GM23248 (cell line): ENCODE data around the gene HSPA12A. TPM values are rescaled to one million over a fixed set of nuclear protein-coding genes. Genes with fewer than 3 reads are reported as not detected.

Experiments used
- DNase-seq: peaks from one replicate; pipeline ENCODE4 v3.0.0-alpha.2; 2015
- H2AFZ ChIP-seq: fragments of 200-600 bp; sonication (generic); 2 replicates; pipeline ENCODE4 v1.6.1; 2016; ENCODE audit warnings: antibody characterized with exemption
- H3F3A ChIP-seq: fragments of 200-600 bp; sonication (generic); 2 replicates; pipeline ENCODE4 v1.6.1; 2016; ENCODE audit warnings: mild to moderate bottlenecking, antibody characterized with exemption, mixed run types; ENCODE audit not compliant: insufficient read depth
- H3K27ac ChIP-seq: fragments of 200-600 bp; sonication (generic); 2 replicates; pipeline ENCODE4 v1.5.1; 2016; ENCODE audit warnings: mild to moderate bottlenecking
- H3K27me3 ChIP-seq: fragments of 200-600 bp; sonication (generic); replicated peaks from 2 replicates; pipeline ENCODE4 v1.6.1; 2016; ENCODE audit warnings: mild to moderate bottlenecking; ENCODE audit not compliant: insufficient read depth
- H3K36me3 ChIP-seq: fragments of 200-600 bp; sonication (generic); 2 replicates; pipeline ENCODE4 v1.6.1; 2016; ENCODE audit warnings: low read depth, mild to moderate bottlenecking
- H3K4me1 ChIP-seq: fragments of 200-600 bp; sonication (generic); 2 replicates; pipeline ENCODE4 v1.6.1; 2016; ENCODE audit warnings: mild to moderate bottlenecking; ENCODE audit not compliant: insufficient read depth
- H3K4me2 ChIP-seq: fragments of 200-600 bp; sonication (generic); one replicate; pipeline ENCODE4 v1.6.1; 2016; ENCODE audit warnings: mild to moderate bottlenecking; ENCODE audit not compliant: unreplicated experiment
- H3K4me3 ChIP-seq: fragments of 200-600 bp; sonication (generic); 2 replicates; pipeline ENCODE4 v1.5.1; 2016; ENCODE audit warnings: mild to moderate bottlenecking
- H3K79me2 ChIP-seq: fragments of 200-600 bp; sonication (generic); 2 replicates; pipeline ENCODE4 v1.6.1; 2016; ENCODE audit warnings: mild to moderate bottlenecking; ENCODE audit not compliant: insufficient read depth
- H3K9ac ChIP-seq: fragments of 200-600 bp; sonication (generic); 2 replicates; pipeline ENCODE4 v1.6.1; 2016; ENCODE audit warnings: mild to moderate bottlenecking
- H3K9me2 ChIP-seq: fragments of 200-600 bp; sonication (generic); 2 replicates; pipeline ENCODE4 v1.6.1; 2016; ENCODE audit warnings: mixed run types, mild to moderate bottlenecking, moderate library complexity; ENCODE audit not compliant: insufficient read depth
- H3K9me3 ChIP-seq: fragments of 200-600 bp; sonication (generic); one replicate; pipeline ENCODE4 v1.6.1; 2017; ENCODE audit warnings: low read depth
- H4K20me1 ChIP-seq: fragments of 200-600 bp; sonication (generic); 2 replicates; pipeline ENCODE4 v1.6.0; 2016; ENCODE audit not compliant: insufficient read depth
- EZH2 ChIP-seq: fragments of 200-600 bp; sonication (generic); IDR thresholded peaks from 2 replicates; pipeline ENCODE4 v1.6.1; 2018; ENCODE audit warnings: antibody characterized with exemption, mild to moderate bottlenecking; ENCODE audit not compliant: insufficient read depth, poor library complexity, severe bottlenecking
- EZH2phosphoT487 ChIP-seq: fragments of 200-600 bp; sonication (generic); IDR thresholded peaks from 2 replicates; pipeline ENCODE4 v1.6.1; 2018; ENCODE audit warnings: antibody characterized with exemption, moderate library complexity, mild to moderate bottlenecking, low read depth; ENCODE audit not compliant: insufficient read depth
- WGBS, 2 experiments: methylation state at CpG; one replicate each; pipeline ENCODE4 v1.1.6; 2015 to 2017; ENCODE audit warnings: low lambda C conversion rate in 2 of 2, low coverage in 1 of 2; ENCODE audit errors: missing lambda C conversion rate in 2 of 2; 5-methylcytosine and 5-hydroxymethylcytosine counted together
- in situ Hi-C: fragments of 300-500 bp; cut with MboI; formaldehyde crosslinking; loops from 2 replicates; pipeline ENCODE4 v1.15.0; 2020
- polyA plus RNA-seq: library from polyadenylated mRNA; unstranded; fragments of >200 nt; fragmentation: Nextera tagmentation; extraction: Ambion mirVana; gene quantifications from 2 replicates; pipeline ENCODE4 v1.2.1, GENCODE V29; 2016
- total RNA-seq: library from RNA; depleted of rRNA; stranded (reverse); fragments of >200 nt; shearing (Covaris generic); gene quantifications from 2 replicates; pipeline ENCODE4 v1.2.3, GENCODE V29; 2014

The HSPA12A gene
- total and polyA plus RNA-seq, 2 experiments from 2014 or later, result 4.8 to 5.6 TPM

DNA sequence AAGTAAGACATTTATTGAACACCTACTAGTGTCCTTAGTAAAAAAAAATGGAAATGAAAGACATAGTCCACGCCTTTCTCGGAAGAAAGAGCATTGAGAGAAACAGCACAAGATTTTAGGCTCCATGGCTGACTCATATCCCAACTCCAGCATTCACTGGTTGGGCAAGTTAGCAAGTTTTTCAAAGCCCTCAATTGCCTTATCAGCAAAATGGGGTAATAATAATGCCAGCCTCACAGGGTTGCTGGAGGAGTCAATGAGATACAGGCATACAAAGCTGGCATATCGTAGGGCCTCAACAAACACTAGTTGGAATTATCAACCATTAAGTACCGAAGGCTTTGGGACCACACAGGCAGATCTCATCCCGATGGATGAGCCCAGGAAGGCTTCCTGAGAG lies 4.0 kb downstream of the HSPA12A start:
- Histone ChIP-seq H3K27ac (no peak overlapping the region), H3K9me3 (no peaks in the 10 kb centered on the region), H3K9ac (no peak overlapping the region), H3K4me2 (no peak overlapping the region), H3F3A (no peaks in the 10 kb centered on the region), H3K36me3 (no peaks in the 10 kb centered on the region), H2AFZ (no peak overlapping the region), H3K4me1 (peaks cover 8% of the 10 kb centered on the region), H3K4me3 (no peak overlapping the region), H3K27me3 (no peaks in the 10 kb centered on the region), H4K20me1 (no peaks in the 10 kb centered on the region), H3K79me2 (0 out of 2 replicates have a peak, but pooled peaks cover 9% of the 10 kb centered on the region), H3K9me2 (no peaks in the 10 kb centered on the region)
- TF ChIP-seq EZH2phosphoT487 (no peak), EZH2 (no peak)
- WGBS, 2 experiments, result 95 to 97% methylated on average over 5 of the region's 5 CpGs
- DNase-seq, result no peak
- in situ Hi-C loops, result no loop called here

DNA sequence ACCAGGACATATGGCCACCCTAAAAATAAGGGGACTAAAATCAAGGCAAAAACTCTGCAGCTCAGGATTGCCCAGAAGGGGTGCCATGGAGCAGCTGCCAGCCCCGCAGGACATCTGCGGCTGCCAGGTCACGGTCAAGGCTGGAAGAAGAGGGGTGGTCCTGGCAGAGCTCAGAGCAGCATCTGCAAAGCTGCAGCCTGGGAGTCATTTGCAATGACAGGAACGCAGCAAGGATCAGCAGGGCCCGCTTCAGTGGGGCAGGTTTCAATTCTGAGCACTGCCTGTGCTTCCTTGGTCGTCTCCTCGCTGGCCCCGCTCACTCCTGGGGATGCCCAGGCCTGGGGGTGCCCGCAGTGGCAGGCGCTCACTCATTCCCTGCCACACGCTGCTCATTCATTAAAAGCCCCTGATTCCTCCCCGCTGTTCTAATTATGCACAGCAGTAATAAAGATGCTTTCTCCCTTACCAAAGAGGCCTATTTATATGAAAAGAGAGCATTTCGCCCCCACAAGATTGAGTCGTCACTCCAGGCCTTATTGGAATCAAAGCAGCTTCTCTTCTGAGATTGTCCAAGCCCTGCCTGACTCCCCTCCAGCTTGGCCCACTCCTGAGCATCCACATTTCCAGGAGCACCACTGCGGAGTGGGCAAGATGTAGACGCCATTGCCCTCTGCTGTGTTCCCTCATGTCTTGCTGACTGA lies 4.6 kb downstream of the HSPA12A start:
- no peaks in the 10 kb centered on the region for H3K9me3 ChIP-seq
- DNase-seq, result peak; percentile 41
- no peak overlapping the region for H3K4me2 ChIP-seq
- peaks cover 12% of the 10 kb centered on the region for H3K4me1 ChIP-seq
- H3K27me3 ChIP-seq, result no peaks in the 10 kb centered on the region
- 75 to 76% methylated on average over 16 of the region's 16 CpGs for WGBS, 2 experiments
- in situ Hi-C loops, result no loop called here
- H3K4me3 ChIP-seq, result no peak overlapping the region
- H3K27ac ChIP-seq, result no peak overlapping the region
- H3K9me2 ChIP-seq, result no peaks in the 10 kb centered on the region
- H2AFZ ChIP-seq, result no peak overlapping the region
- H3K9ac ChIP-seq, result no peak overlapping the region
- H3K36me3 ChIP-seq, result no peaks in the 10 kb centered on the region
- H3F3A ChIP-seq, result no peaks in the 10 kb centered on the region
- no peak for TF ChIP-seq EZH2phosphoT487
- TF ChIP-seq EZH2, result no peak
- H3K79me2 ChIP-seq, result 0 out of 2 replicates have a peak, but pooled peaks cover 9% of the 10 kb centered on the region
- H4K20me1 ChIP-seq, result no peaks in the 10 kb centered on the region

DNA sequence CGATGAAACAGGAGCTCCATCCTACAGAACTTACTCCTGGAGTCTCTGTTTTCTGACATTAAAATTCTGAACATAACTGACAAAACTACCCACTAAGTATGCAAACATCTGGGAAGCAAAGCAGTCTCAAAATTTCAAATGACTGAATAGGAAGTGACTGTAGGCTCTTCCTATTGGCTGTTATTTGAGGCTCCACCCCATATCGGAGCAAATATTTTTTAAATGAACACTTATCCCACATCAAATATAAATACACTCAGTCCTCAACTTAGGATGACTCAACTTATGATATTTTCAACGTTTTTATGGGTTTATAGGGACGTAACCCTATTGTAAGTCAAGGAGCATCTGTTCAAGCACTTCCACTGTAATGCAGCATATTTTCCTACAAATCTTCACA lies 8.8 kb downstream of the HSPA12A start:
- DNase-seq, result peak; percentile 54
- H3K9ac ChIP-seq, result no peak overlapping the region
- no peaks in the 10 kb centered on the region for H3K79me2 ChIP-seq
- H3K9me2 ChIP-seq, result no peaks in the 10 kb centered on the region
- H3F3A ChIP-seq, result no peaks in the 10 kb centered on the region
- no peak for TF ChIP-seq EZH2phosphoT487
- no peak for TF ChIP-seq EZH2
- 41 to 54% methylated on average over 4 of the region's 4 CpGs for WGBS, 2 experiments
- peak overlapping the region; percentile 32; the same call in 1 of the 2 replicates for H3K27ac ChIP-seq
- H3K27me3 ChIP-seq, result no peaks in the 10 kb centered on the region
- H3K4me3 ChIP-seq, result no peak overlapping the region
- in situ Hi-C loops, result no loop called here
- H4K20me1 ChIP-seq, result no peaks in the 10 kb centered on the region
- H3K9me3 ChIP-seq, result no peaks in the 10 kb centered on the region
- H3K4me1 ChIP-seq, result peaks cover 17% of the 10 kb centered on the region
- no peak overlapping the region for H3K4me2 ChIP-seq
- H2AFZ ChIP-seq, result peak overlapping the region; percentile 45
- no peaks in the 10 kb centered on the region for H3K36me3 ChIP-seq

DNA sequence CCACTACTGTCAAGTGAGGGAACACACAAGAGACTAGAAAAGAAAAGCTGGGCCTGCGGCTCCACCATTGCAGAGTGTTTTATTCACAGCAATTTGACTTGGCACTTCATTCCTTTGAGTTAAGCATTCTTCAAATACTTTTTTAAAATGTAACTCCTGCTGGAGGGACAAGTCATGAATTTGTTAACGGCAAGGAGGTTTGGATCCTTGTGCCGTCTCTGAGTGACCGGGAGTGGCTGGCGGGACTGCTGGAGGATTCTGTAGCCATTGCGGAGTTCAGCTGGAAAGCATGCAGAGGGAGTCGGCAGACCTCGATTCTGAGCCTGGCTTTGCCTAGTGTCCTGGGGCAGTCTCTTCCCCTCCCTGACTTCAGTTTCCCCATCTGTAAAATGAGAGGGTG lies 9.8 kb downstream of the HSPA12A start:
- Histone ChIP-seq H2AFZ (no peak overlapping the region), H3K27me3 (no peaks in the 10 kb centered on the region), H3K9me2 (no peaks in the 10 kb centered on the region), H3K4me3 (no peak overlapping the region), H4K20me1 (no peaks in the 10 kb centered on the region), H3K4me1 (peaks cover 17% of the 10 kb centered on the region), H3F3A (no peaks in the 10 kb centered on the region), H3K36me3 (no peaks in the 10 kb centered on the region), H3K9ac (no peak overlapping the region), H3K4me2 (peak overlapping the region; percentile 20), H3K79me2 (no peaks in the 10 kb centered on the region), H3K9me3 (no peaks in the 10 kb centered on the region), H3K27ac (no peak overlapping the region)
- no peak for TF ChIP-seq EZH2
- 45 to 46% methylated on average over 8 of the region's 8 CpGs for WGBS, 2 experiments
- DNase-seq, result peak; percentile 23
- in situ Hi-C loops, result no loop called here
